Breast epithelium (tissue), 3 donors: ENCODE data around the gene BANF1.

Experiments
- POLR2A ChIP-seq: fragments of 450-650 bp; IDR thresholded peaks from one replicate; pipeline ENCODE4 v1.6.1; 2016; ENCODE audit warnings: antibody characterized with exemption, mild to moderate bottlenecking, moderate library complexity
- TF ChIP-seq, protein P1 (sequence below), 3 donors: fragments of 450-650 bp; IDR thresholded peaks; one replicate each; pipeline ENCODE4 v1.5.1; 2016 to 2017; ENCODE audit warnings: antibody characterized with exemption in 3 of 3, mild to moderate bottlenecking in 3 of 3, moderate library complexity in 3 of 3

DNA sequence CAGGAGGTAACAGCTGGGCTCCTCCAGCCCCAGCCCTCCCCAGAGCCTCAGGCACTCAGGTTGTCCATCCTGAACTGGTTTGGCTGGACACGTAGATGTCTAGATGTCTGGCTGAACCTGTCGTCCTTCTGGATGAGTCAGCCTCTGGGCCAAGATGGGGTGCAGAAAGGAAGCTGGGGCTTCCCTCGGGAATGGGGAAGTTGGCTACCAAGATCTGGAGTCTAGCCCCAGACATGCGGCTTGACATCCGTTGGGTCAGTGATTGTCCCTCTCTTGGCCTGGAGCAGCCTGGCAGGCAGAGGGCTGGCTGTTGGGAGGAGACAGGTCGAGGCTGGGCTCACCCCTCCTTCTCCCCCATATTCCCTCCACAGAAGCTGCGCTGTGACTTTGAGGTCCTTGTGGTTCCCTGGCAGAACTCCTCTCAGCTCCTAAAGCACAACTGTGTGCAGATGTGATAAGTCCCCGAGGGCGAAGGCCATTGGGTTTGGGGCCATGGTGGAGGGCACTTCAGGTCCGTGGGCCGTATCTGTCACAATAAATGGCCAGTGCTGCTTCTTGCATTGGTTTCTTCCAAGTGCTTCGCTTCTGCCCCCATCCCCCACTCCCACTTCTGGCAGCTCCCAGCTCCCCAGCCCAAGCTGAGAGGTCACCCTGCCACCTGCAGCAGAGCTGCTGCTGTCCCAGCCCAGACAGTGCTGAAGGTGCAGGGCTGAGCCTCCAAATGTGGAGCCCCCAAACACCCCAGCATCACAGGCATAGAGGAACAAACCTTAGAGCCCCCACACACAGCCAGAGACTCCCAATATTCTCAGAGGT lies 10.9 kb downstream of the BANF1 start:
- TF ChIP-seq, protein P1, sequence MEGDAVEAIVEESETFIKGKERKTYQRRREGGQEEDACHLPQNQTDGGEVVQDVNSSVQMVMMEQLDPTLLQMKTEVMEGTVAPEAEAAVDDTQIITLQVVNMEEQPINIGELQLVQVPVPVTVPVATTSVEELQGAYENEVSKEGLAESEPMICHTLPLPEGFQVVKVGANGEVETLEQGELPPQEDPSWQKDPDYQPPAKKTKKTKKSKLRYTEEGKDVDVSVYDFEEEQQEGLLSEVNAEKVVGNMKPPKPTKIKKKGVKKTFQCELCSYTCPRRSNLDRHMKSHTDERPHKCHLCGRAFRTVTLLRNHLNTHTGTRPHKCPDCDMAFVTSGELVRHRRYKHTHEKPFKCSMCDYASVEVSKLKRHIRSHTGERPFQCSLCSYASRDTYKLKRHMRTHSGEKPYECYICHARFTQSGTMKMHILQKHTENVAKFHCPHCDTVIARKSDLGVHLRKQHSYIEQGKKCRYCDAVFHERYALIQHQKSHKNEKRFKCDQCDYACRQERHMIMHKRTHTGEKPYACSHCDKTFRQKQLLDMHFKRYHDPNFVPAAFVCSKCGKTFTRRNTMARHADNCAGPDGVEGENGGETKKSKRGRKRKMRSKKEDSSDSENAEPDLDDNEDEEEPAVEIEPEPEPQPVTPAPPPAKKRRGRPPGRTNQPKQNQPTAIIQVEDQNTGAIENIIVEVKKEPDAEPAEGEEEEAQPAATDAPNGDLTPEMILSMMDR (IDR thresholded peaks at IDR 0.05), result no peak
- TF ChIP-seq POLR2A, result no peak
